ENCODE results near the gene IRAK3.
A peak's percentile ranks its signal among the peaks of the same experiment; 100 is the strongest.

IRAK3 gene

GRCh38 chr12:66279123-66279712 is 90.2 kb downstream of the IRAK3 start:
- no peak overlapping the region for H3K4me3 ChIP-seq (ENCODE audit: low read length)
- no peak for DNase-seq (ENCODE audit: low read depth)

GRCh38 chr12:66280561-66280960 is 91.5 kb downstream of the IRAK3 start:
- DNase-seq (ENCODE audit: low read depth): no peak
- TF ChIP-seq, protein P1, sequence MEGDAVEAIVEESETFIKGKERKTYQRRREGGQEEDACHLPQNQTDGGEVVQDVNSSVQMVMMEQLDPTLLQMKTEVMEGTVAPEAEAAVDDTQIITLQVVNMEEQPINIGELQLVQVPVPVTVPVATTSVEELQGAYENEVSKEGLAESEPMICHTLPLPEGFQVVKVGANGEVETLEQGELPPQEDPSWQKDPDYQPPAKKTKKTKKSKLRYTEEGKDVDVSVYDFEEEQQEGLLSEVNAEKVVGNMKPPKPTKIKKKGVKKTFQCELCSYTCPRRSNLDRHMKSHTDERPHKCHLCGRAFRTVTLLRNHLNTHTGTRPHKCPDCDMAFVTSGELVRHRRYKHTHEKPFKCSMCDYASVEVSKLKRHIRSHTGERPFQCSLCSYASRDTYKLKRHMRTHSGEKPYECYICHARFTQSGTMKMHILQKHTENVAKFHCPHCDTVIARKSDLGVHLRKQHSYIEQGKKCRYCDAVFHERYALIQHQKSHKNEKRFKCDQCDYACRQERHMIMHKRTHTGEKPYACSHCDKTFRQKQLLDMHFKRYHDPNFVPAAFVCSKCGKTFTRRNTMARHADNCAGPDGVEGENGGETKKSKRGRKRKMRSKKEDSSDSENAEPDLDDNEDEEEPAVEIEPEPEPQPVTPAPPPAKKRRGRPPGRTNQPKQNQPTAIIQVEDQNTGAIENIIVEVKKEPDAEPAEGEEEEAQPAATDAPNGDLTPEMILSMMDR (conservative IDR thresholded peaks at IDR 0.05; ENCODE audit: low read depth, low read length): no peak
- no peak overlapping the region for H3K4me3 ChIP-seq (ENCODE audit: low read length)

More at GRCh38 chr12:66279123-66279712, 90.2 kb downstream of the IRAK3 start:
- TF ChIP-seq, protein P1 (conservative IDR thresholded peaks at IDR 0.05; ENCODE audit: low read depth, low read length): peak; percentile 95

- TF ChIP-seq, protein P1 (conservative IDR thresholded peaks at IDR 0.05; ENCODE audit: low read depth, low read length): no peak
- DNase-seq (ENCODE audit: low read depth): no peak
- no peak overlapping the region for H3K4me3 ChIP-seq (ENCODE audit: low read length)
These were observed 93.2 kb downstream of the IRAK3 start for GRCh38 chr12:66282244-66282643.

DNA sequence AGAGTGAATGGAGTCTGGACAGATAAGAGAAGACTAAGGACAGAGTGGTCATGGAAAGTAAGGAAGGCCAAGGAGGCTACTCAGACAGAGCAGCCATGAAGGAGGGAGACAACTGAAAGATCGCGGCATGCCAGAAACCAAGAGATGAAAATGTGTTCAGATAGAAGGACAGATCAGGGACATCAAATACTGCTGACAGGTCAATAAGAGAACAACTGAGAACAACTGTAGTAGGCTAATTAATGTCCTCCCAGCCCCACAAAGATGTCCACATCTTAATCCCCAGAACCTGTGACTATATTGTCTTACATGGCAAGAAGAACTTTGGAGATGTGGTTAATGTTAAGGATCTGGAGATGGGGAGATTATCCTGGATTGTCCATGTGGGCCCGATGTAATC is 98.3 kb downstream of the IRAK3 start:
- H3K4me3 ChIP-seq (ENCODE audit: low read length): no peak overlapping the region
- TF ChIP-seq, protein P1 (conservative IDR thresholded peaks at IDR 0.05; ENCODE audit: low read depth, low read length): no peak

GRCh38 chr12:66288121-66288520 is 99.1 kb downstream of the IRAK3 start:
- TF ChIP-seq, protein P1 (conservative IDR thresholded peaks at IDR 0.05; ENCODE audit: low read depth, low read length): no peak
- no peak overlapping the region for H3K4me3 ChIP-seq (ENCODE audit: low read length)
- DNase-seq (ENCODE audit: low read depth): no peak

More for the DNA sequence above, 98.3 kb downstream of the IRAK3 start:
- DNase-seq (ENCODE audit: low read depth): no peak

- no peak overlapping the region for H3K4me3 ChIP-seq (ENCODE audit: low read length)
- DNase-seq (ENCODE audit: low read depth): no peak
- TF ChIP-seq, protein P1 (conservative IDR thresholded peaks at IDR 0.05; ENCODE audit: low read depth, low read length): no peak
These were observed 100.5 kb downstream of the IRAK3 start for GRCh38 chr12:66289485-66289884.

GRCh38 chr12:66290716-66291200 is 101.7 kb downstream of the IRAK3 start:
- no peak for DNase-seq (ENCODE audit: low read depth)
- TF ChIP-seq, protein P1 (conservative IDR thresholded peaks at IDR 0.05; ENCODE audit: low read depth, low read length): no peak
- H3K4me3 ChIP-seq (ENCODE audit: low read length): no peak overlapping the region
